ENCODE data around the gene LRRC17. TPM values are rescaled to one million over a fixed set of nuclear protein-coding genes. Genes with fewer than 3 reads are reported as not detected.

LRRC17 gene
- total RNA-seq, 1 donor, result 12.3 TPM

- no peaks in the 10 kb centered on the region for H3K27me3 ChIP-seq (ENCODE audit: insufficient read depth, low read length)
- no peak overlapping the region for H3K27ac ChIP-seq (ENCODE audit: low read depth, low read length)
- no peaks in the 10 kb centered on the region for H4K20me1 ChIP-seq (ENCODE audit: insufficient read depth, low read length)
- H3K4me2 ChIP-seq (ENCODE audit: insufficient read depth, low read length), result no peak overlapping the region
- H3K9me3 ChIP-seq (ENCODE audit: low read depth, low read length), result no peaks in the 10 kb centered on the region
- peaks cover 18% of the 10 kb centered on the region for H3K4me1 ChIP-seq (ENCODE audit: insufficient read depth, low read length)
- H2AFZ ChIP-seq (ENCODE audit: low read length), result no peak overlapping the region
- no peaks in the 10 kb centered on the region for H3K36me3 ChIP-seq (ENCODE audit: insufficient read depth, low read length)
- no peak for TF ChIP-seq CTCF (IDR thresholded peaks at IDR 0.05; ENCODE audit: extremely low read depth, low read depth, low read length)
- H3K79me2 ChIP-seq (ENCODE audit: insufficient read depth, low read length), result no peaks in the 10 kb centered on the region
- H3K4me3 ChIP-seq (ENCODE audit: insufficient read depth, low read length), result no peak overlapping the region
- DNase-seq (ENCODE audit: insufficient read length, low spot score, missing footprints), result peak; percentile 37
Observed at GRCh38 chr7:102927312-102927933, 14.6 kb downstream of the LRRC17 start.

GRCh38 chr7:102931757-102932156, 19.0 kb downstream of the LRRC17 start:
- H3K36me3 ChIP-seq (ENCODE audit: insufficient read depth, low read length), result peaks cover 5% of the 10 kb centered on the region
- H3K4me2 ChIP-seq (ENCODE audit: insufficient read depth, low read length), result no peak overlapping the region
- peaks cover 7% of the 10 kb centered on the region for H3K4me1 ChIP-seq (ENCODE audit: insufficient read depth, low read length)
- H3K9me3 ChIP-seq (ENCODE audit: low read depth, low read length), result no peaks in the 10 kb centered on the region
- H3K27me3 ChIP-seq (ENCODE audit: insufficient read depth, low read length), result no peaks in the 10 kb centered on the region
- H3K79me2 ChIP-seq (ENCODE audit: insufficient read depth, low read length), result no peaks in the 10 kb centered on the region
- DNase-seq (ENCODE audit: insufficient read length, low spot score, missing footprints), result no peak
- H4K20me1 ChIP-seq (ENCODE audit: insufficient read depth, low read length), result no peaks in the 10 kb centered on the region
- H3K4me3 ChIP-seq (ENCODE audit: insufficient read depth, low read length), result no peak overlapping the region
- no peak overlapping the region for H3K27ac ChIP-seq (ENCODE audit: low read depth, low read length)
- no peak overlapping the region for H2AFZ ChIP-seq (ENCODE audit: low read length)
- TF ChIP-seq CTCF (IDR thresholded peaks at IDR 0.05; ENCODE audit: extremely low read depth, low read depth, low read length), result no peak

GRCh38 chr7:102933763-102934162, 21.0 kb downstream of the LRRC17 start:
- Histone ChIP-seq H3K9me3 (ENCODE audit: low read depth, low read length) (no peaks in the 10 kb centered on the region), H3K4me1 (ENCODE audit: insufficient read depth, low read length) (no peaks in the 10 kb centered on the region), H4K20me1 (ENCODE audit: insufficient read depth, low read length) (no peaks in the 10 kb centered on the region), H3K4me2 (ENCODE audit: insufficient read depth, low read length) (no peak overlapping the region), H3K79me2 (ENCODE audit: insufficient read depth, low read length) (no peaks in the 10 kb centered on the region), H3K36me3 (ENCODE audit: insufficient read depth, low read length) (peaks cover 5% of the 10 kb centered on the region), H2AFZ (ENCODE audit: low read length) (no peak overlapping the region), H3K27ac (ENCODE audit: low read depth, low read length) (peak overlapping the region; percentile 41), H3K4me3 (ENCODE audit: insufficient read depth, low read length) (no peak overlapping the region), H3K27me3 (ENCODE audit: insufficient read depth, low read length) (no peaks in the 10 kb centered on the region)
- peak; percentile 25 for DNase-seq (ENCODE audit: insufficient read length, low spot score, missing footprints)
- no peak for TF ChIP-seq CTCF (IDR thresholded peaks at IDR 0.05; ENCODE audit: extremely low read depth, low read depth, low read length)

GRCh38 chr7:102934239-102934638, 21.4 kb downstream of the LRRC17 start:
- Histone ChIP-seq H4K20me1 (ENCODE audit: insufficient read depth, low read length) (no peaks in the 10 kb centered on the region), H3K36me3 (ENCODE audit: insufficient read depth, low read length) (peaks cover 5% of the 10 kb centered on the region), H3K4me1 (ENCODE audit: insufficient read depth, low read length) (no peaks in the 10 kb centered on the region), H3K27ac (ENCODE audit: low read depth, low read length) (peak overlapping the region; percentile 41), H3K27me3 (ENCODE audit: insufficient read depth, low read length) (no peaks in the 10 kb centered on the region), H3K4me2 (ENCODE audit: insufficient read depth, low read length) (no peak overlapping the region), H2AFZ (ENCODE audit: low read length) (no peak overlapping the region), H3K9me3 (ENCODE audit: low read depth, low read length) (no peaks in the 10 kb centered on the region), H3K79me2 (ENCODE audit: insufficient read depth, low read length) (no peaks in the 10 kb centered on the region), H3K4me3 (ENCODE audit: insufficient read depth, low read length) (no peak overlapping the region)
- no peak for TF ChIP-seq CTCF (IDR thresholded peaks at IDR 0.05; ENCODE audit: extremely low read depth, low read depth, low read length)
- peak; percentile 38 for DNase-seq (ENCODE audit: insufficient read length, low spot score, missing footprints)
